ENCODE data around the gene ARGLU1.
A peak's percentile ranks its signal among the peaks of the same experiment; 100 is the strongest.
"Not testable (repeated sequence)": the region's sequence is repeated elsewhere in the genome, so short reads cannot be mapped to it uniquely, and the experiment has no call there.

The ARGLU1 gene, protein sequence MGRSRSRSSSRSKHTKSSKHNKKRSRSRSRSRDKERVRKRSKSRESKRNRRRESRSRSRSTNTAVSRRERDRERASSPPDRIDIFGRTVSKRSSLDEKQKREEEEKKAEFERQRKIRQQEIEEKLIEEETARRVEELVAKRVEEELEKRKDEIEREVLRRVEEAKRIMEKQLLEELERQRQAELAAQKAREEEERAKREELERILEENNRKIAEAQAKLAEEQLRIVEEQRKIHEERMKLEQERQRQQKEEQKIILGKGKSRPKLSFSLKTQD

DNA sequence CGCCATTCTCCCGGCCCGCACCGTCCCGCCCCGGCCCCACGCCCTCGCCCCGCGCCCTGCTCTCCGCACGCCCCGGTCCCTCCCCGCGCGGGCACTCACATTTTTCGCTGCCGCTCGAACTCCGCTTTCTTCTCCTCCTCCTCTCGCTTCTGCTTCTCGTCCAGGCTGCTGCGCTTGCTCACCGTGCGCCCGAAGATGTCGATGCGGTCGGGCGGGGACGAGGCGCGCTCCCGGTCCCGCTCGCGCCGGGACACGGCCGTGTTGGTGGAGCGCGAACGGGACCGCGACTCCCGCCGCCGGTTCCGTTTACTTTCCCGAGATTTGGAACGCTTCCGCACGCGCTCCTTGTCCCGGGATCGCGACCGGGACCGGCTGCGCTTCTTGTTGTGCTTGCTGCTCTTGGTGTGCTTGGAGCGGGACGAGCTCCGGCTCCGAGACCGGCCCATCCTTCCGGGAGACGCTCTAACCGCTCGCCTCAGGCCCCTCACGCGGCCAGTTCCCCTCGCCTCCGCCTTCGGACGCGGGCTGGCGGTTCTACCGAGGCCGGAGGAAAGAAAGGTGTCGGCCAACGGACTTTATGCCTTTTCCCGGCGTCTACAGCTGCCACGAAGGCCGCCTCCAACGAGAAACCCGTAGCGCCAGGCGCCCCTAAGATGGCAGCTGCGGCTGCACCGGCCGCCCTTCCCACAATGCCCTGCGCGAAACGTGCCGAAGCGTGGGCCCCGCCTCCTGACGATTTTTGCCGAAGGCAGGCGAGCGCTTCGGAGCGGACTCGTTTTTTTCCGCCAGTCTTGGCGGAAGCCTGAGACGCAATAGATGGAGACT, at the start of gene ARGLU1:
ARGLU1 (minus strand) TSS at position 664 of the 825 bp plus-strand sequence; CDS start at position 446, 218 bp downstream.
- peak; percentile 90 to 98 (median 94) for DNase-seq

DNA sequence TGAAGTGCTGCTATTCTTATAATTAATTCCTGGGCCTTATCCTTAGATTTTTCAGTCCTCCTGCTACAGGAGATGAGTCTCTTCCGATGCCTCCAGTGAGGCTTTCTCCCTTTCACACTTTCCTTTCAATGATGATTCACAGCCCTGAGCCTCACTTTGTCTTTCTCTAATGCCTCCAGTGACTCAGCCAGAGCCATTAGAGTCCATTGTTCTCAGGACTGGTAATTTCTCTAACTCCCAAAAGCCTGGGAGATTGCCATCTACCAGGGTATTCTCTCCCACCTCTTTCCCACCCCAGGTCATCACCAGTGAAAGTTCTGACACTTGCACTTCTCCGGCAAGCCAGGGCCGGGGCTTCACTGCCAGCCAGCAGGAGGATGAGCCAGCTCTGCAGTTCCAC, 49.6 kb upstream of the ARGLU1 start:
- DNase-seq: no peak

DNA sequence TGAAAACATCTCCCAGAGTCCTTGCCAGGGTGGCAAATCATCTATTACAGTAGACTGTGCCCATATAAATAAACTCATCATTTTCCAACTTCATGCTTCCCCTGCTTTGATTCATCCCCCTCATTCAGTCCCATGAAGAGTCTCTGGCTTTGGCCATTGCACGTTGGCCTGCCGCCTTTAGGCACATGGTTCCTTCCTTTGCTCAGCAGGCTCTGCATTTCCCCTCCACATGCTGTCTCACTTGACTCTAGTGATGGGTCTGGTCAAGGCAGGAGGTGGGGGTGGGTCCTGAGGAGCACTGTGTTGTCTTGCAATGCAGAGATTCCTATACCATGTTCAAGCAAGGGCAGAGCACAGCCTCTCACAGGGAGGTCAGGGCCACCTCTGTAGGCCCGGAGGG, 48.8 kb upstream of the ARGLU1 start:
- no peak for DNase-seq

DNA sequence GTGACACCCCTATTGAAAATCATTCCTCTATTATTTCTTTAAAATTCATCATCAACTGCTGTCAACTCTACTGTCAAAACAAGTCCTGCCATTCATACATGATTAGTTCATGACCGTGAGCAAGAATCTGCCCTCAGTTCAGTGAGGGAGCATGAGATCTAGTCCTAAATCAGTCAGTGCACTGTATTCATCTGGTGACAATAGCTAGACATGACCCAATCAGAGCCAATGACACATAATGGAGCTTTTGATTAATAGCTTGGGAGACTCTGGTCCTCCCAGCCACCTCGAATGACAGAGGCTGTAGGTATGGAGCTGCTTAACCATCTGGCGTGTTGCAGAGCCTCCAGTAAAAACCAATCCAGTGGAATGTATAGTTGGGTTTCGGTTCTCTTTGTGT, 46.9 kb upstream of the ARGLU1 start:
- DNase-seq: no peak

DNA sequence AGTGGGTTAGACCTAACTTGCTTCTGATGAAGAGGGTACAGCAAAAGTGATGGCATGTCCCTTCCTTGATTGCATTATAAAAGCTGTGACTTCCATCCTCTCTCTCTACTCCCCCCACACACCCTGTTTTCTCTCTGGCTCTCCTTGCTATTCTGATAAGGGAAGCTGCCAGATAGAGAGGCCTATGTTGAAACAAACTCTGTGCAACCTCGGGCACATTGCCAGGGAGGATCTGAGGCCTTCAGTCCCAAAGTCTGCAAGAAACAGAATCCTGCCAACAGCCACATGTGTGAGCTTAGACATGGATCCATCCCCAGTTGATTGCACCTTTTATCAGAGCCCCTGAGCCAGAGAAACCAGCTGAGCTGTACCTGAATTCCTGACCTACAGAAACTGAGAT, 44.8 kb upstream of the ARGLU1 start:
- DNase-seq: no peak

DNA sequence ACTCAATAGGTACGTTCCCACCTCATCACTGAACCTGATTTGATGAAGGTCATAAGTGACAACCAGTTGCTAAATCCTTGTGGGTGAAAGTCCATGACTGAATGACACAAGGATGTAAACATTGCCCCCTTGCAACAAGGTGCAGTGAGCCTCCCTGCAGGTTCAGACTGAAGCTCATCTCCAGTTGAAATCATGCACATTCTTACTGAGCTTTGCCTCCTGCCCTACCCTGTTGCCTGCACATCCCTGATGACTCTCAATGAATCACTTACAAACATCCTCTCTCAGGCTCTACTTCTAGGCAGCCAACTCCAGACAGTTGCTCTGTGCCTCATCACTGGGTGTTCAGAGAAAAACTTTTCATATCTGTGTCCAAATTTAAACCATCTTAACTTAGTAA, 42.5 kb upstream of the ARGLU1 start:
- DNase-seq: no peak

DNA sequence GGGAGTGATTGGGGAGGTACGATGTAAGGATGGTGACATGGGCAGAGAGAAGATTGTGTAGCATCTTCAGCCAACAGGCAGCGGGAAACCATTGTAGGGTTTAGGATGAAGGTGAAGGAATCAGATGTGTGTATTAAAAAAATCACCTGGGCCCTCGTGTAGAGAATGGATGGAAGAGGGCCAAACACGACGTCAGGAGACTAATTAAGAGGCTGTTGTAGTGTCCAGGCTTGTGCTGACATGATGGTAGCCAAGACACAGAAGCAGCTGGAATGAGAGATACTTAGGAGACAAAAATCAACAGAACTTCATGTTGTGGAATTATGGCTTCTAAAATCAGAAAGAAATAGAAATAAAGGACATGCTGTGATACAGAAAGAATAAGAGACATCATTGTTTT, 41.2 kb upstream of the ARGLU1 start:
- DNase-seq: no peak

DNA sequence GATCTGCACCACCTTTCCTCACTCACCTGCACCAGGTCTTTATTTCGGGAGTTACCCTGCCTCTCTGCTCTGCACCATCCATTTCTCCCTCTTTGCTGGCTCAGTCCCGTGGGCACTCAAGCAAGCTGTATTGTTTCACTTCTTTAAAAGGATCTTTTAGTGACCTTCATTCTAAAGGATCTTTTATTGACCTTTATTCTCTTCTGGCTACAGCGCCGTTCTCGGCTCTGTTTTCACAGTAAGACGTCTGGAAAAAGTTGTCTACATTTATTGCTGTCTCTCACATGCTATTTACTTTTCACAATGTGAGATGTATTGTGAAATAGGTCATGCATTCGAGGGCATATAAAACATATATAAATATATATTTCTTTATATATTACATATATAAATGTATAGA, 35.6 kb upstream of the ARGLU1 start:
- no peak for DNase-seq

DNA sequence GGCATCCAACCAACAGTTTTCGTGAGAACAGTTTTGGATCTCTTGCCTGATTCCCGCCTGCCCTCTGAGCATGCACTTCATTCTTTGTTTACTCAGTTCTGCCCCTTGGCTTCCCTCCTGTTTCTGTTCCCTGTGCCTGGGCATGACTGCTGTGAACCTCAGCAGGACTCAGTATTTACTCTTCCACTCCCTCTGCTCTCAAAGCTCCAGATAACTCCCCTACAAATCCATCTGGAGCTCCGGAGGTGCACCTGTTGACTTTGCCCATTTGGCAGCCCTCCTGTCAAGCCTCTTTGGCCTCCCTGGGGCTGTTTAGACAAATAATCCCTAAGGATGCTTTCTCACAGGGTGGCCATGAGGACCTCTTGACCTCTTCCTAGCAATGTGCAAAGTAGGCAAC, 34.2 kb upstream of the ARGLU1 start:
- no peak for DNase-seq

DNA sequence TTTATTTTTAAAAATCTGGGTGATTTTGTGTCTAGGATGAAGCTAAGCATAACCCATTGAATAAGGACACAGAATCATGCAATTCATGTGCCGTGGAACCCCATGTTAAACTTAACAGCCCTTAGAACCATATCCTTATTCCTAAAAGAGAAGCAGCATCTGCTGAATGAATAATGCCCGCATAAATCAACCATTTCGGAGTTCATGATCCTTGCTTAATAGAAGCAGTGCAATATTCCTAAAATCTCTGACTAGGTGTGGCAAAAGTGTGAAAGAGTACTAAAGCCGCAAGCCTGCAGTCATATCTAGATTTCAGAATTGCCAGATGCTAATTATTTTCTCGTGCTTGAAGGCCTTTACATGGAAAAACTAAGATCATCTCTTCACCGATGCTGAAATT, 33.6 kb upstream of the ARGLU1 start:
- DNase-seq: no peak

DNA sequence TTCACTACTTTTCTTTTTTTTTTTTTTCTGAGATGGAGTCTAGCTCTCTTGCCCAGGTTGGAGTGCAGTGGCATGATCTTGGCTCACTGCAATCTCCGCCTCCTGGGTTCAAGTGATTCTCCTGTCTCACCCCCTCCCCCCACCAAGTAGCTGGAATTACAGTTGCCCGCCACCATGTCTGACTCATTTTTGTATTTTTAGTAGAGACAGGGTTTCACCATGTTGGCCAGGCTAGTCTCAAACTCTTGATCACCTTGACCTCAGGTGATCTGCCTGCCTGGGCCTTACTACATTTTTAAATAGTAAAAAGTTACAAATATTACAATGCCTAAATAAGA, 32.8 kb upstream of the ARGLU1 start:
- DNase-seq: not testable (repeated sequence)

DNA sequence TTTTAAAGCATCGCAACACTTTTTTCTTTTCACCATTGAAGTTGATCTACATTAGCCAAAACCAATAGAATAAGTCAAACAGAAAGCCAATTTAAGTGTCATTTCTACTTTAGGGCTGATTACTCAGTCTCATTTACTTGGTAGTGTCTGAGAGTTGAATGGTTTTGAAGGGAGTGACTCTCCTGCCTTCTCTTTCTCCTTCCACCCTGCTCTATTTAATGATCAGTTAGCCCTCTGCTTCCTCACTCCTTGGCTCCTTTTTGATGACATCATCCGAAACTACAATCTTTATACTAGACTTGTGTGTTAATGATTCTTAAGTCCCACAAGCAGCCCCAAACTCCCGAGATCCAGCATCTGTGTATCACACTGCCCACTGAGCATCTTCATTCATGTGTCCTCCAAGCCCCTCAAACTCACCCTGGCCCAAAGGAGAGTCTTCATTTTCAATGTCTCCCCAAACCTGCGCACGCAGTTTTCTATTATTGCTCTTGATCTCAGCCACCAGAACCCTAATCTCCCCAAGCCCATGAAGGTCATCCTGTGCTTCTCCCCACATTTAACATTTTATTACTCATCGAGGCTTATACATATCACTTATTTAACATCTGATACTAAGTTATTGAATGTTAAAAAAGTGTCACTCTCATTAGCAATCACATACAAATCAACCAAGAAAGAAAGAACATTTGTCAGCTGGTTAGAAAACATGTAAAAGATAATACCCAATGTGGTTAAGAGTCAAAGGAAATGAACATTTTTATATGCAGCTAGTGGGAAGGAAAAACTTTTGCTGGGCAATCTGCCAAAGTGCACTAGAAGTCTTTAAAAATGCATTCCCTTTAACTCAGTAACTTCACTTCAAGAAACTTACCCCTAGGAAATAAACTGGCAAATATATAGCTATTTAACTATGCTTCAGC, 32.2 kb upstream of the ARGLU1 start:
- peak in 3 of 6 experiments; percentile 4 to 48 (median 23) for DNase-seq

DNA sequence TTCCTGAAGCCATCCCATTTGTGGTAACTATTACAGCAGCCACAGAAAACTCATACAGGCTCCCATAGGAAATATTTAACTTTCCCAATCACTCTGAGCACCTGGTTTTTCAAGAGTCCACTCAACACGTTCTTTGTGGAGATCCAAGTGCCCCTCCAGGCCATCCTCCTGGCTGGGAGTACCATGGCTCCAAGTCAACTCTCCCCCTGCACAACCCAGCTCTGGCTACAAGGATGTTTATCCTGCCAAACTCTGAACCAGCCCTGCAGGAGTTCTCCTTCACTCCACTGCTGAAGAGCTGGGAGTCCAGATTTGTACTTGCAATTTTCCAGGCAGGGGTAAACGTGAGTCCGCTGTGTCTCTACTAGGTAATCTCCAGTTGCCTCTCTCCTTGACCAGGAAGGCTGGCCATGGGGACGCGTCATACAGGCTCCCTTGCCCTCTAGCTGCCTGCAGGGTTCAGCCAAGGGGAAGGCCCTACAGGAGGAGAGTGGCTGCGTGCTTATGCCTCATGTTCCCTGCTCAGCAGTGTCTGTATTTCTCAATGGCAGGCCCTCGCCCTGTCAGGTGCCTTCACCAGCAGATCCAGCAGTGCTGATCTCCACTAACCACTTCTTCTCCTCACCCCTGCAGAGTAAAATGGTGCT, 29.9 kb upstream of the ARGLU1 start:
- no peak for DNase-seq

DNA sequence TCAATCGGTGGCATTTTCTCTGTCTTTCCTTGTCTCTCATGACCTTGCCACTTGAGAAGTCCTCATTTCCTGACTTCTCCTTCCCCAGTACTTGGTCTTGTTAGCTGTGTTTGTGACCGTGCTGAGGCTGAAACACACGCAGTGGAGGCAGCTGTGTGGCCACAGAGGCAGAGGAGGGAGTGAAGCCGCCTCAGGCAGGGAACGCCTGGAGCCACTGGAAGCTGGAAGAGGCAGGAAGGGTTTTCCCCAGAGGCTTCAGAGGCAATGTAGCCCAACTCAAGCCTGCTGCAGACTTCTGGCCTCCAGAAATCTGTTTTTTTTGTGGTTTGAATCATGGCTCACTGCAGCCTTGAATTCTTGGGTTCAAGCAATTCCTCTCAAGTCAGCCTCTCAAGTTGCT, 29.2 kb upstream of the ARGLU1 start:
- DNase-seq: no peak

DNA sequence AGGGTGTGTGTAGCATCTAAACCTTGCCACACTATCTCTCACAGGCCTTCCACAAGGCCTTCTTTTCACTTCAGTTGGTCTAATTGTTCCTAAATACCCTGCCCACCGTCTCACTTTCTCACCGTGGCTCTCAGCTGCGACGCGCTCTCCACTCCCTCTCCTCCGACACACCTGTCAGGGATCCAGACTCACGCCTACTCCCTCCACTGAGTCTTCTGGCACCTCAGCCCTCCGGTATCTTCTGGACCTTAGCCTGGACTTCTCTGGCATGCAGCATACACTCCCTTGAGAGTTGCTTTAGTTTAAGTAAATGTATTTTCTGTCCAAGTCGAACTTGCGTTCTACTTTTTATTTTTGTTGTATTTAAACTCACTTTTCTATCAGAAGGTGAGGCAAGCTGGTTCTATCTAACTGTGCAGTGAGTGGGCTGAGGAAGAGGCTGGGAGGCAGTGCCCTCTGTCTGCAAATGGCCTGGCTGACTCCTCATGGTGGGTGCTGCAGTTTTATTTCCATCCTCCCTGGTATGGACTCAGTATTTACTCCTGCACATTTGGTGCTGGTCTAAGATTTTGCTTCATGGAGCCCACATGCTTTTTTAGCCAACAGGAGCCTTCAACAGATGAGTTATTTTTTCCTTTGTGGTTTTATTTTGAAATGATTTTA, 28.5 kb upstream of the ARGLU1 start:
- DNase-seq: no peak

DNA sequence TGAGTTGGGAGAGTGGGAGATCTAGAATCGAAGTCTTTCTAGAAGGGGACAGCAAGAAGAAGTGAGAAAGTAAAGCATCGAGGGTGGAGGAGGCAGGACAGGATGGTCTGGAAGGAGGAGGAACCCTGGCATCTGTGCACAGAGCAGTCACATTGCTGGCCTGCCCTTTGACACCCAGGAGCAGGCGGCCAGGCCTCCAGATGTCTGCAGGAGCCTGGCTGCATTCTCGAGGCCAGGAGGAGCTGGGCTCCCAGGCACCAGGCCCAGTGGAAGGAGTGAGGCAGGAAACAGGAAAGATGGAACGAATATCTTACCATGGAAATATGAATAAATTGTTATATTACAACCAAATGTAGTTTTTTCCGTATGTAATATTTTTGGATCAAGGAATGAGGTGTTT, 27.7 kb upstream of the ARGLU1 start:
- no peak for DNase-seq

DNA sequence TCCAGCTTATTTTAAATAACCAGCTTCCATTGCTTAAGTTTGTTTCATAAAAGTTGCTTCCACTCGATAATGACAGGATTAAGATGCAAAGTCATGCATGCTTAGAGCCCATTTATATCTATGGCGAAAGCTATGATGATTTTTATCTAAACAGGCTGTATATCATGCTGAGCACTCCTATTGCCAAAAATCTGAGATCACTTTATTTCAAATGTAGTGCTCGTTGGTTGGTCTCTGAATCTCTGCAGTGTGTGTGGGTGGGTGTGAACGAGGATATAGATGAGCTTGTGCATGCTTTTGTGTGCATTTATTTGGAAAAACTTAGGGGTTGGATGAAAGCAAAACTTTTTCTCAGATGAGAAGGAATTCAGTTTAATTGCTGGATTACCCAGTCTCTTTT, 27.0 kb upstream of the ARGLU1 start:
- no peak for DNase-seq

DNA sequence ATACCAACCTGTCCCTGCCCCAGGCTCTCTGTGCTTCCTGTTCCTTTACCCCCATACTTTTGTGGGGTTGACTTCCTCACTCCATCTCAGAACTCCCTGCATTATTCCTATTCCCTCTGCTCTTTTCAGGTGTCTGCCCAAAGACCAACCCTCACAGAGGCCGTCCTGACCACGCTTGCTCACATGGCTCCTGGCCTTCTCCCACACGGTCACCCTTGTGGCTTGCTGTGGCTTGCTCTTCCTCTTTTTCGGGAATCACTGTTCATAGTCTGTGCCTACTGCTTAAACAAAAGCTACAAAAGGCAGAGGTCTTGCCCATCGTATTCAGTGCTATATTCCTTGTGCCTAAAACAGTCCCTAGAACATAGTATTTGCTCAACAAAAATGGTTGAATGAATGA, 25.2 kb upstream of the ARGLU1 start:
- DNase-seq: no peak

DNA sequence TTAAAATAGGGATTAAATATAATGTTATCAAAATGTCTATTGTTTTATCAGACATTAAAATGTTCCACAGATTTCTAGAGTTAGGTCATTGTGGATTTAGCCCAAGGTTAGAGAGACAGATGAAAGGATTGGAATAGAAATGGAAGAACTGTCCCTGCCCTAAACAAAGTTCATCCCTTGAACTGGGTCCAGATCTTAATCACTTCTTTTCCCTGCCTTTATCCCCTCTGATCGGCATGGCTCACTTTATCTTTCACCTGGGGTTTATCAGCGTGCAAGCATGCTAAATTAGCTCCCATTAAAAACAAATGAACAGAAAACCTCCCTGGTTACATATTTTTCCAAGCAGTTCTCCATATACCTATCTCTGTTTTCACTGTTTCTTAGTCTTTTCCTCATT, 23.4 kb upstream of the ARGLU1 start:
- no peak for DNase-seq

DNA sequence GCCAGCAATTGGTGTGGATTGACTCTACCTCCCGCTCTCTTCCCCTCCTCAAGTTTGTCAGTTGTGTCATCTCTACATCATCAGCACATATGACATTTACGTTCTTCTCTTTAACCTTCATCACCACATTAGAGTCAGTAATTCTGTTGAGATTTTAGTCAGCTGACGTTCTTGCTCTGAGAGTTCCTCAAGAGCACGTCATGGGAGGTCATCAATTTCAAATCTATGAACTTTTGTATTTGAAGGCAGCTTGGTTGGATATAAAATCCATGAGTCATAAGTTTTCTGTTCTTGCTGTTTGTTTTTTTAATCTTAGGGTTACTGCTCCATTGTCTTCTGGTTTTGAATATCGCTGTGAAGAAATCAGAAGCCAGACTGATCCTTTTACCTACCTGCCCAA, 21.8 kb upstream of the ARGLU1 start:
- no peak for DNase-seq

DNA sequence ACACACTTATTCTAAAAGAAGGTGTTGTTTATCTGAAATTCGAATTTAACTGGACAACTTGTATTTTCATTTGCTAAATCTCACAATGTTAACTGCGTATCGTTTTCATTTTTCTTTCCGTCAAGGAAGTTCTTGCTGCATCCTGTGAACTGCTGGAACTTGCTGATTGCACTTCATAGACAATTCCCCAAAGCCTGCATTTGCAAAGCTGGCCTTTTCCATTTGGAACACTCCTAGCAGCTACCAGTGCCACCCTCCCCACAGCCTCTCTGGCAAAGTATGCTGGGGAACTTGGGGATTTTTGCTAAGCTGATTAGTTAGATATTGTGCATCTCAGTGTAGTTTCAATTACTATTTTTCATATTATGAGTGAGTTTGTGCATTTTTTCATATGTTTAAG, 20.4 kb upstream of the ARGLU1 start:
- no peak for DNase-seq

DNA sequence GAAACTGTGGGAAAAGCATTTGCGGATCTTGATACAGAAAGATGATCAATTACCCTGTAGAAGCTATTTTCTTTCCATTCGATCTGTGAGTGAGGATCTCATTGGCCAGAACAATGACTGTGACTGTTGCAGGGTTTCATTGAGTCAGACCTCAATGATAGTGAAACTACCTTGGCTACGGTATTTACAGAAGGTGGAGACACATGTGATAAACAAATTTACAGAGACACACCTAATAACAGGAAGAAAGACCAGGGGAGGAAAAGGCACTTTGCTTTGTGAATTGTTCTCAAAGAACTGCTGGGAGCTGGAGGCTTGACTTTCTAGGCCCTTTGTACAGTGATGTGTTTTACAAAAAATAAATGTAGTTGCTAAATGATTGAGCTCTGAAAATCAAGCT, 19.9 kb upstream of the ARGLU1 start:
- no peak for DNase-seq

Measured in stimulated activated naive CD4-positive, alpha-beta T cell (primary cell).